Measurements from ENCODE around the gene KLRG1. TPM values are rescaled to one million over a fixed set of nuclear protein-coding genes. Genes with fewer than 3 reads are reported as not detected.

Gene KLRG1
- total RNA-seq, 1 donor from 2014 or later: 0.17 TPM

DNA sequence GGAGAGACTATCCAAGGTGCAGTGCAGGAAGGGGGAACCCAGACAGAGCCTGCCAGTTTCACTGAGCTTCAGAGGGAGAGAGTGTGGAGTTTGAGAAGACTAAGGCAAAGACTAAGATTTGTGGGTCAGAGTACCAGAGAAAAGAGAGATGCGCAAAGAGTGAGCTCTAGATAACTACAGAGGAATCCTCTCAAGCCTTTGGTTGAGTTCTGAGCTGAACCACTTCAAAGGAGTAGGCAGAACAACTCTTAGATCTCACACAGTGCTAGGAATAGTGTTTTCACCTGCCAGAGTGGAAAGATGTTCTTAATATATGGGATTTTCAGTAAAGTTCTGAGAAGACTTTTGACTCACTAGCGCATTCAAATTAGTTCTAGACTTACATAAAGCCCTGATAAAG is 29.2 kb upstream of the KLRG1 start:
- no peaks in the 10 kb centered on the region for H3K27me3 Mint-ChIP-seq (ENCODE audit: low read depth)
- no peaks in the 10 kb centered on the region for H3K36me3 Mint-ChIP-seq (ENCODE audit: low read depth)
- no peaks in the 10 kb centered on the region for H3K4me1 Mint-ChIP-seq (ENCODE audit: low read depth)
- H3K27ac Mint-ChIP-seq (ENCODE audit: unreplicated experiment): no peak overlapping the region
- DNase-seq (ENCODE audit: low spot score): no peak
- TF ChIP-seq, protein P1, sequence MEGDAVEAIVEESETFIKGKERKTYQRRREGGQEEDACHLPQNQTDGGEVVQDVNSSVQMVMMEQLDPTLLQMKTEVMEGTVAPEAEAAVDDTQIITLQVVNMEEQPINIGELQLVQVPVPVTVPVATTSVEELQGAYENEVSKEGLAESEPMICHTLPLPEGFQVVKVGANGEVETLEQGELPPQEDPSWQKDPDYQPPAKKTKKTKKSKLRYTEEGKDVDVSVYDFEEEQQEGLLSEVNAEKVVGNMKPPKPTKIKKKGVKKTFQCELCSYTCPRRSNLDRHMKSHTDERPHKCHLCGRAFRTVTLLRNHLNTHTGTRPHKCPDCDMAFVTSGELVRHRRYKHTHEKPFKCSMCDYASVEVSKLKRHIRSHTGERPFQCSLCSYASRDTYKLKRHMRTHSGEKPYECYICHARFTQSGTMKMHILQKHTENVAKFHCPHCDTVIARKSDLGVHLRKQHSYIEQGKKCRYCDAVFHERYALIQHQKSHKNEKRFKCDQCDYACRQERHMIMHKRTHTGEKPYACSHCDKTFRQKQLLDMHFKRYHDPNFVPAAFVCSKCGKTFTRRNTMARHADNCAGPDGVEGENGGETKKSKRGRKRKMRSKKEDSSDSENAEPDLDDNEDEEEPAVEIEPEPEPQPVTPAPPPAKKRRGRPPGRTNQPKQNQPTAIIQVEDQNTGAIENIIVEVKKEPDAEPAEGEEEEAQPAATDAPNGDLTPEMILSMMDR (IDR thresholded peaks at IDR 0.05): no peak
- H3K4me3 Mint-ChIP-seq (ENCODE audit: unreplicated experiment): no peak overlapping the region
- peaks cover 10% of the 10 kb centered on the region for H3K9me3 Mint-ChIP-seq (ENCODE audit: low read depth)

DNA sequence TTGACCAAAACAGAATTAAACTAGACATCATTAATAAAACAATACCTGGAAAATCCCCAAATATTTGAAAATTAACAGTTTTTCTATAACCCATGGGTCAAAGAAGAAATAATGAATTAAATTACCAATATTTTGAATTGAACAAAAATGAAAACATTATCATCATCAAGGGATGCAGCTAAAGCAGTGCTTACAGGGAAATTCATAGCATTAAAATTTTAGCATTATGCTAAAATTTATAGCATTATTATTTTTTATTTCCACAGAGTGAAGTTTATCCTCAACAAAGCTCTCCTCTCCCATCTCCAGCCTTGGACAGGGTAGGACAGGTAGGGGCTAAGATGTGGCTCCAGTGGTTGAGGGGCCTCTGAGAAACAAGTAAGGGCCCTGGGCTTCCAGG is 20.6 kb upstream of the KLRG1 start:
- Mint-ChIP-seq H3K9me3 (ENCODE audit: low read depth) (peaks cover 24% of the 10 kb centered on the region), H3K4me3 (ENCODE audit: unreplicated experiment) (no peak overlapping the region), H3K4me1 (ENCODE audit: low read depth) (no peaks in the 10 kb centered on the region), H3K27ac (ENCODE audit: unreplicated experiment) (no peak overlapping the region), H3K36me3 (ENCODE audit: low read depth) (peaks cover 2% of the 10 kb centered on the region), H3K27me3 (ENCODE audit: low read depth) (no peaks in the 10 kb centered on the region)
- TF ChIP-seq, protein P1 (IDR thresholded peaks at IDR 0.05): no peak
- no peak for DNase-seq (ENCODE audit: low spot score)

DNA sequence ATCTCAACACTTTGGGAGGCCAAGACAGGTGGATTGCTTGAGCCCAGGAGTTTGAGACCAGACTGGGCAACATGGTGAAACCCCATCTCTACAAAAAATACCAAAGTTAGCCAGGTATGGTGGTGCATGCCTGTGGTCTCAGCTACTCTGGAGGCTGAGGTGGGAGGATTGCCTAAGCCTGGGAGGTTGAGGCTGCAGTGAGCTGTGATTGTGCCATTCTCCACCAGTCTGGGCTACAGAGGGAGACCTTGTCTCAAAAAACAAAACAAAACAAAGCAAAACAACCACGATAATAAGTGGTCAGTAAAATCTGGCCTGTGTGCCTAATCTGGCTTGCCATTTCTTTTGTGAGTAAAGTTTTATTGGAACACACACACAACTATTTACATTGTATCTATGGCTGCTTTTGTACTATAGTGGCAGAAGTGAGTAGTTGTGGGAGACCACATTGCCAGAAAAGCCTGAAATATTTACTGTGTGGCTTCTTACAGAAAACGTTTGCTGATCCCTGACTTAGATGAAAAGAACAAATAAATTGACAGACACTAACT is 19.4 kb upstream of the KLRG1 start:
- H3K4me1 Mint-ChIP-seq (ENCODE audit: low read depth): no peaks in the 10 kb centered on the region
- TF ChIP-seq, protein P1 (IDR thresholded peaks at IDR 0.05): no peak
- H3K36me3 Mint-ChIP-seq (ENCODE audit: low read depth): peaks cover 2% of the 10 kb centered on the region
- no peak overlapping the region for H3K4me3 Mint-ChIP-seq (ENCODE audit: unreplicated experiment)
- H3K9me3 Mint-ChIP-seq (ENCODE audit: low read depth): peaks cover 20% of the 10 kb centered on the region
- H3K27me3 Mint-ChIP-seq (ENCODE audit: low read depth): no peaks in the 10 kb centered on the region
- H3K27ac Mint-ChIP-seq (ENCODE audit: unreplicated experiment): no peak overlapping the region
- no peak for DNase-seq (ENCODE audit: low spot score)

DNA sequence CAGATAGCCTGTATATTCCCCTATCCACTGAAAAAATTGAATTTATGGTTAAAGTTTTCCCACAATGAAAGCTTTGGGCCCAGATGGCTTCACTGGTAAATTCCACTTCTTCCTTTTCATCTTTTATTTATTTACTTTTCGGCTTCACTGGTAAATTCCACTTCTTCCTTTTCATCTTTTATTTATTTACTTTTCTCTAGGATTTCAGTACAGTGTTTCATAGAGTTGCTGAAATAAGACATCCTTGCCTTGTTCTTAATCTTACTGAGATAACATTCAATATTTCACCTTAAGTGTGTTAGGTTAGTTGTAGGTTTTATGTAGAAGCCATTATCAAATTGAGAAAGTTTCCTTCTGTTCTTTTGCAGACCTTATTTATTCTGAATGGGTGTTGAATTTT is 18.9 kb upstream of the KLRG1 start:
- DNase-seq (ENCODE audit: low spot score): no peak
- peaks cover 20% of the 10 kb centered on the region for H3K9me3 Mint-ChIP-seq (ENCODE audit: low read depth)
- H3K36me3 Mint-ChIP-seq (ENCODE audit: low read depth): peaks cover 2% of the 10 kb centered on the region
- TF ChIP-seq, protein P1 (IDR thresholded peaks at IDR 0.05): no peak
- H3K4me3 Mint-ChIP-seq (ENCODE audit: unreplicated experiment): no peak overlapping the region
- H3K27ac Mint-ChIP-seq (ENCODE audit: unreplicated experiment): no peak overlapping the region
- H3K4me1 Mint-ChIP-seq (ENCODE audit: low read depth): no peaks in the 10 kb centered on the region
- no peaks in the 10 kb centered on the region for H3K27me3 Mint-ChIP-seq (ENCODE audit: low read depth)

DNA sequence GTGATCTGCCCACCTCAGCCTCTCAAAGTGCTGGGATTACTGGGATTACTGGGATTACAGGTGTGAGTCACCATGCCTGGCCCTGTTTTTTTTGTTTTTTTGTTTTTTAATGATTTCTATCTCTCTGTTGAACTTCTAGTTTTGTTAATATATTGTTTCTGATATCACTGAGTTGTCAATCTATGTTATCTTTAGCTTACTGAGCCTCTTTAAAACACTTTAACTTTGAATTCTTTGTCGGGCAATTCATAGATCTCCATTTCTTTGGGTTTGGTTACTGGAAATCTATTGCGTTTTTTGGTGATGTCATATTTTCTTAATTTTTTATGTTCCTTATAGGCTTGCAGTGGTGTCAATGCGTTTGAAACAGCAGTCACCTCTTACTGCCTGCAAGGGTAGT is 9.2 kb upstream of the KLRG1 start:
- H3K4me3 Mint-ChIP-seq (ENCODE audit: unreplicated experiment): no peak overlapping the region
- H3K9me3 Mint-ChIP-seq (ENCODE audit: low read depth): peaks cover 12% of the 10 kb centered on the region
- no peak for DNase-seq (ENCODE audit: low spot score)
- H3K4me1 Mint-ChIP-seq (ENCODE audit: low read depth): no peaks in the 10 kb centered on the region
- TF ChIP-seq, protein P1 (IDR thresholded peaks at IDR 0.05): no peak
- H3K36me3 Mint-ChIP-seq (ENCODE audit: low read depth): no peaks in the 10 kb centered on the region
- no peaks in the 10 kb centered on the region for H3K27me3 Mint-ChIP-seq (ENCODE audit: low read depth)
- H3K27ac Mint-ChIP-seq (ENCODE audit: unreplicated experiment): no peak overlapping the region

All from chondrocyte (in vitro differentiated cells).